ENCODE data around the gene TMEM9.
A peak's percentile ranks its signal among the peaks of the same experiment; 100 is the strongest.

Gene TMEM9

GRCh38 chr1:201185527-201186128, 31.4 kb upstream of the TMEM9 start:
- TF ChIP-seq FOXM1 (IDR thresholded peaks at IDR 0.05; ENCODE audit: borderline replicate concordance, low read depth): no peak
- no peak for TF ChIP-seq TEAD4 (IDR thresholded peaks at IDR 0.05)
- TF ChIP-seq MAX (IDR thresholded peaks at IDR 0.05): no peak
- TF ChIP-seq TCF12 (IDR thresholded peaks at IDR 0.05; ENCODE audit: low read depth): no peak
- TF ChIP-seq NFIC (IDR thresholded peaks at IDR 0.05): no peak
- TF ChIP-seq CEBPB (IDR thresholded peaks at IDR 0.05): no peak

GRCh38 chr1:201185123-201185453, 30.8 kb upstream of the TMEM9 start:
- no peak for TF ChIP-seq ZBTB7A (IDR thresholded peaks at IDR 0.05; ENCODE audit: low read depth)
- TF ChIP-seq TAF1 (IDR thresholded peaks at IDR 0.05; ENCODE audit: low read depth): no peak
- no peak for TF ChIP-seq TCF12 (IDR thresholded peaks at IDR 0.05; ENCODE audit: low read depth)
- TF ChIP-seq CREB1 (IDR thresholded peaks at IDR 0.05; ENCODE audit: low read depth): no peak
- no peak for TF ChIP-seq CEBPB (IDR thresholded peaks at IDR 0.05)
- TF ChIP-seq RAD21 (IDR thresholded peaks at IDR 0.05; ENCODE audit: low read depth): no peak
- no peak for TF ChIP-seq FOXM1 (IDR thresholded peaks at IDR 0.05; ENCODE audit: borderline replicate concordance, low read depth)
- no peak for TF ChIP-seq NFIC (IDR thresholded peaks at IDR 0.05)
- no peak for TF ChIP-seq REST (IDR thresholded peaks at IDR 0.05; ENCODE audit: low read depth)
- no peak for TF ChIP-seq USF1 (IDR thresholded peaks at IDR 0.05)
- TF ChIP-seq EP300 (IDR thresholded peaks at IDR 0.05; ENCODE audit: borderline replicate concordance): no peak
- TF ChIP-seq EGR1 (IDR thresholded peaks at IDR 0.05): no peak
- TF ChIP-seq YY1 (IDR thresholded peaks at IDR 0.05; ENCODE audit: low read depth): no peak
- no peak for TF ChIP-seq TEAD4 (IDR thresholded peaks at IDR 0.05)
- no peak for TF ChIP-seq MAX (IDR thresholded peaks at IDR 0.05)

GRCh38 chr1:201184307-201185122, 30.2 kb upstream of the TMEM9 start:
- TF ChIP-seq CREB1 (IDR thresholded peaks at IDR 0.05; ENCODE audit: low read depth) (no peak), REST (IDR thresholded peaks at IDR 0.05; ENCODE audit: low read depth) (no peak), TEAD4 (IDR thresholded peaks at IDR 0.05) (peak; percentile 24), EP300 (IDR thresholded peaks at IDR 0.05; ENCODE audit: borderline replicate concordance) (no peak), EGR1 (IDR thresholded peaks at IDR 0.05) (no peak), RAD21 (IDR thresholded peaks at IDR 0.05; ENCODE audit: low read depth) (peak; percentile 68; the same call in 1 of the 2 replicates), TAF1 (IDR thresholded peaks at IDR 0.05; ENCODE audit: low read depth) (no peak), MAX (IDR thresholded peaks at IDR 0.05) (peak; percentile 54), TCF12 (IDR thresholded peaks at IDR 0.05; ENCODE audit: low read depth) (no peak), CEBPB (IDR thresholded peaks at IDR 0.05) (no peak), FOXM1 (IDR thresholded peaks at IDR 0.05; ENCODE audit: borderline replicate concordance, low read depth) (no peak), NFIC (IDR thresholded peaks at IDR 0.05) (no peak), ZBTB7A (IDR thresholded peaks at IDR 0.05; ENCODE audit: low read depth) (no peak)

GRCh38 chr1:201183753-201184152, 29.5 kb upstream of the TMEM9 start:
- TF ChIP-seq TAF1 (IDR thresholded peaks at IDR 0.05; ENCODE audit: low read depth): no peak
- no peak for TF ChIP-seq FOXM1 (IDR thresholded peaks at IDR 0.05; ENCODE audit: borderline replicate concordance, low read depth)
- no peak for TF ChIP-seq EP300 (IDR thresholded peaks at IDR 0.05; ENCODE audit: borderline replicate concordance)
- TF ChIP-seq YY1 (IDR thresholded peaks at IDR 0.05; ENCODE audit: low read depth): no peak
- TF ChIP-seq USF1 (IDR thresholded peaks at IDR 0.05): no peak
- TF ChIP-seq NFIC (IDR thresholded peaks at IDR 0.05): no peak
- no peak for TF ChIP-seq ZBTB7A (IDR thresholded peaks at IDR 0.05; ENCODE audit: low read depth)
- TF ChIP-seq CREB1 (IDR thresholded peaks at IDR 0.05; ENCODE audit: low read depth): no peak
- TF ChIP-seq RAD21 (IDR thresholded peaks at IDR 0.05; ENCODE audit: low read depth): no peak
- no peak for TF ChIP-seq REST (IDR thresholded peaks at IDR 0.05; ENCODE audit: low read depth)
- no peak for TF ChIP-seq EGR1 (IDR thresholded peaks at IDR 0.05)
- no peak for TF ChIP-seq MAX (IDR thresholded peaks at IDR 0.05)

Data from Ishikawa (cell line).